ENCODE data around the gene C1orf116. TPM values are rescaled to one million over a fixed set of nuclear protein-coding genes. Genes with fewer than 3 reads are reported as not detected.

Gene C1orf116
- total and polyA plus RNA-seq, 4 donors = 0.27 to 0.79 (median 0.46) TPM

DNA sequence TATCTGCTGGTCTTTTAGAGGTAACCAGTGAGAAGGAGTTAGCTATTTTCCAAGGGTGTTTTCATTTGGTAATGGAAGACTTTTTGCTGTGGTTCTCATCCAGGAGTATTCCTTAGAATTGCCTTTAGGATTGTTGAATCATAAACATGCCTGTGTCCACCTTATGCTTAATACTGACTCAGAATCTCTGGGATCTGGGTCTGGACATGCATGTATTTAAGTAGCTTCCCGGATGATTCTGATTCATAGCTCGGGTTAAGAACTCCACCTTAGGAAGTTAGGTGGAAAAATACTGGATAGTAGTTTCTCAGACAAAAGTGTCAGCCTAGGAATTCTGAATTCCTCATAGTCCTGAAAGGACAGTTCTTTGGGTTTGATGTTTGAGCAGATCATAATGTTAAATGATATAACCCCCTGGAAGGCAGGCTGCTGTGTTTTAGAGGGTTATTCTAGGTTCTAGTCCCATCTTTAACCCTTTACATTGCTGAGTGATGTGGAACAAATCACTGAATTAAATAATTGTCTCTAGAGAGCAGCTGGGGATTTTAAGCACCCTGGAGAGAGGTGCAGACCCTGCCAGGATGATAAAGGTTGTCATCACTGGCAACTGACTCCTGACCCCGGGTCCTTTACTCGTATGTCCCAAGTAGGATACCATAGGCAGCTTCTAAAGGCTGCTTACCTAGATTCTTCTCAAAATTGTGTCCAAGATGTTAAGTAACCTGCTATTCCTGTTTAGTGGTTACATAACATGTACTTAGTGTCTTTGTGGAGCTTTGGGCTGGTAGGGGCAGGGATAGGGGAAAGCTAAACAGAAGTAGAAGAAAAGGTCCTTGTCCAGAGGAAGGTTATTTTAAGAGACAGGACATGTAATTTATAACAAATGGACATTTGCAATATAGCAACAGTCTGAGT is 41.6 kb upstream of the C1orf116 start:
- Histone ChIP-seq H3K27ac (ENCODE audit: low read depth in 1 of 2, low read length in 2 of 2) (no peak overlapping the region), H3K9me3 (ENCODE audit: control insufficient read depth in 4 of 4, low read length in 3 of 4) (no peaks in the 10 kb centered on the region), H3K9ac (ENCODE audit: low read depth in 1 of 2, low read length in 2 of 2) (no peak overlapping the region), H3K27me3 (ENCODE audit: control insufficient read depth in 4 of 4, insufficient read depth in 4 of 4, low read length in 3 of 4) (no peaks in the 10 kb centered on the region), H3K4me1 (ENCODE audit: control insufficient read depth in 4 of 4, insufficient read depth in 4 of 4, low read length in 3 of 4) (peaks cover 2 to 11% (median 3%) of the 10 kb centered on the region in 4 donors), H3K4me3 (ENCODE audit: low read depth in 1 of 3, low read length in 3 of 3) (no peak overlapping the region), H3K36me3 (ENCODE audit: control insufficient read depth in 4 of 4, insufficient read depth in 3 of 4, low read depth in 1 of 4, low read length in 3 of 4) (peaks cover 0 to 24% (median 7%) of the 10 kb centered on the region in 4 donors)
- TF ChIP-seq, protein P1, sequence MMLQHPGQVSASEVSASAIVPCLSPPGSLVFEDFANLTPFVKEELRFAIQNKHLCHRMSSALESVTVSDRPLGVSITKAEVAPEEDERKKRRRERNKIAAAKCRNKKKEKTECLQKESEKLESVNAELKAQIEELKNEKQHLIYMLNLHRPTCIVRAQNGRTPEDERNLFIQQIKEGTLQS (IDR thresholded peaks at IDR 0.05) = no peak
- no peak for TF ChIP-seq RAD21 (IDR thresholded peaks at IDR 0.05)
- TF ChIP-seq FOXA2 (IDR thresholded peaks at IDR 0.05) = no peak
- TF ChIP-seq JUND (IDR thresholded peaks at IDR 0.05) = no peak
- TF ChIP-seq, protein P2, sequence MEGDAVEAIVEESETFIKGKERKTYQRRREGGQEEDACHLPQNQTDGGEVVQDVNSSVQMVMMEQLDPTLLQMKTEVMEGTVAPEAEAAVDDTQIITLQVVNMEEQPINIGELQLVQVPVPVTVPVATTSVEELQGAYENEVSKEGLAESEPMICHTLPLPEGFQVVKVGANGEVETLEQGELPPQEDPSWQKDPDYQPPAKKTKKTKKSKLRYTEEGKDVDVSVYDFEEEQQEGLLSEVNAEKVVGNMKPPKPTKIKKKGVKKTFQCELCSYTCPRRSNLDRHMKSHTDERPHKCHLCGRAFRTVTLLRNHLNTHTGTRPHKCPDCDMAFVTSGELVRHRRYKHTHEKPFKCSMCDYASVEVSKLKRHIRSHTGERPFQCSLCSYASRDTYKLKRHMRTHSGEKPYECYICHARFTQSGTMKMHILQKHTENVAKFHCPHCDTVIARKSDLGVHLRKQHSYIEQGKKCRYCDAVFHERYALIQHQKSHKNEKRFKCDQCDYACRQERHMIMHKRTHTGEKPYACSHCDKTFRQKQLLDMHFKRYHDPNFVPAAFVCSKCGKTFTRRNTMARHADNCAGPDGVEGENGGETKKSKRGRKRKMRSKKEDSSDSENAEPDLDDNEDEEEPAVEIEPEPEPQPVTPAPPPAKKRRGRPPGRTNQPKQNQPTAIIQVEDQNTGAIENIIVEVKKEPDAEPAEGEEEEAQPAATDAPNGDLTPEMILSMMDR (IDR thresholded peaks at IDR 0.05; ENCODE audit: low read depth, low read length, missing input control) = no peak
- TF ChIP-seq, protein P3, sequence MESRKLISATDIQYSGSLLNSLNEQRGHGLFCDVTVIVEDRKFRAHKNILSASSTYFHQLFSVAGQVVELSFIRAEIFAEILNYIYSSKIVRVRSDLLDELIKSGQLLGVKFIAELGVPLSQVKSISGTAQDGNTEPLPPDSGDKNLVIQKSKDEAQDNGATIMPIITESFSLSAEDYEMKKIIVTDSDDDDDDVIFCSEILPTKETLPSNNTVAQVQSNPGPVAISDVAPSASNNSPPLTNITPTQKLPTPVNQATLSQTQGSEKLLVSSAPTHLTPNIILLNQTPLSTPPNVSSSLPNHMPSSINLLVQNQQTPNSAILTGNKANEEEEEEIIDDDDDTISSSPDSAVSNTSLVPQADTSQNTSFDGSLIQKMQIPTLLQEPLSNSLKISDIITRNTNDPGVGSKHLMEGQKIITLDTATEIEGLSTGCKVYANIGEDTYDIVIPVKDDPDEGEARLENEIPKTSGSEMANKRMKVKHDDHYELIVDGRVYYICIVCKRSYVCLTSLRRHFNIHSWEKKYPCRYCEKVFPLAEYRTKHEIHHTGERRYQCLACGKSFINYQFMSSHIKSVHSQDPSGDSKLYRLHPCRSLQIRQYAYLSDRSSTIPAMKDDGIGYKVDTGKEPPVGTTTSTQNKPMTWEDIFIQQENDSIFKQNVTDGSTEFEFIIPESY (IDR thresholded peaks at IDR 0.05) = no peak
- WGBS = 90% methylated on average over 4 of the region's 4 CpGs
- no peak for DNase-seq (ENCODE audit: low spot score)

DNA sequence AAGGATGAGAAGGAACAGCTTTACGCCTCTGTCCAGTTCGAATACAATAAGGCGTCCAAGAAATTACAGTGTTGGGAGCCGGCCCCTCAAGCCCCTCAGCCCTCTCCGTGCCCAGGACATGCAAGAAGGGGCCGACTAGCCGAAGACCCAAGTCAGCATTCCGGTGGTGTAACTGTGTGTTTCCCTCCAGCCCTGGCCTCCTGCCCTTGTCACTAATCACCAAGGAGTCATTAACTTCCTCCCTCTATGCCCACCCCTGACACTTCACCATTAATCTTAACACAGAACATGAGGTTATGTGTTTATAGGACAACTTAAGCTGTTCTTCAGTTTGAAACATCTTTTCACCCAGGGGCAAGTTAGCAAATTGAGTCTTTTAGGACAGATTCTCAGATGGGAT is 39.7 kb upstream of the C1orf116 start:
- DNase-seq (ENCODE audit: low spot score) = no peak
- H3K36me3 ChIP-seq (ENCODE audit: control insufficient read depth in 4 of 4, insufficient read depth in 3 of 4, low read depth in 1 of 4, low read length in 3 of 4) = peaks cover 0 to 33% (median 15%) of the 10 kb centered on the region in 4 donors
- WGBS = 86% methylated on average over 8 of the region's 8 CpGs

More for the DNA sequence above, 39.7 kb upstream of the C1orf116 start:
- no peaks in the 10 kb centered on the region for H3K27me3 ChIP-seq (ENCODE audit: control insufficient read depth in 4 of 4, insufficient read depth in 4 of 4, low read length in 3 of 4)
- no peaks in the 10 kb centered on the region for H3K9me3 ChIP-seq (ENCODE audit: control insufficient read depth in 4 of 4, low read length in 3 of 4)
- TF ChIP-seq GABPA (IDR thresholded peaks at IDR 0.05 in 1 of 2, conservative IDR thresholded peaks at IDR 0.05 in 1 of 2) (no peak), HNF4A (conservative IDR thresholded peaks at IDR 0.05) (no peak), RXRA (IDR thresholded peaks at IDR 0.05) (no peak), TAF1 (conservative IDR thresholded peaks at IDR 0.05) (no peak)
- TF ChIP-seq, protein P3 (IDR thresholded peaks at IDR 0.05) = no peak
- TF ChIP-seq, protein P2 (IDR thresholded peaks at IDR 0.05; ENCODE audit: low read depth, low read length, missing input control) = no peak
- peaks cover 0 to 3% (median 0%) of the 10 kb centered on the region in 4 donors for H3K4me1 ChIP-seq (ENCODE audit: control insufficient read depth in 4 of 4, insufficient read depth in 4 of 4, low read length in 3 of 4)
- H3K9ac ChIP-seq (ENCODE audit: low read depth in 1 of 2, low read length in 2 of 2) = no peak overlapping the region
- no peak overlapping the region for H3K4me3 ChIP-seq (ENCODE audit: low read depth in 1 of 3, low read length in 3 of 3)
- no peak overlapping the region for H3K27ac ChIP-seq (ENCODE audit: low read depth in 1 of 2, low read length in 2 of 2)
